ENCODE measurements around the gene DCTN3.

DCTN3 gene

DNA sequence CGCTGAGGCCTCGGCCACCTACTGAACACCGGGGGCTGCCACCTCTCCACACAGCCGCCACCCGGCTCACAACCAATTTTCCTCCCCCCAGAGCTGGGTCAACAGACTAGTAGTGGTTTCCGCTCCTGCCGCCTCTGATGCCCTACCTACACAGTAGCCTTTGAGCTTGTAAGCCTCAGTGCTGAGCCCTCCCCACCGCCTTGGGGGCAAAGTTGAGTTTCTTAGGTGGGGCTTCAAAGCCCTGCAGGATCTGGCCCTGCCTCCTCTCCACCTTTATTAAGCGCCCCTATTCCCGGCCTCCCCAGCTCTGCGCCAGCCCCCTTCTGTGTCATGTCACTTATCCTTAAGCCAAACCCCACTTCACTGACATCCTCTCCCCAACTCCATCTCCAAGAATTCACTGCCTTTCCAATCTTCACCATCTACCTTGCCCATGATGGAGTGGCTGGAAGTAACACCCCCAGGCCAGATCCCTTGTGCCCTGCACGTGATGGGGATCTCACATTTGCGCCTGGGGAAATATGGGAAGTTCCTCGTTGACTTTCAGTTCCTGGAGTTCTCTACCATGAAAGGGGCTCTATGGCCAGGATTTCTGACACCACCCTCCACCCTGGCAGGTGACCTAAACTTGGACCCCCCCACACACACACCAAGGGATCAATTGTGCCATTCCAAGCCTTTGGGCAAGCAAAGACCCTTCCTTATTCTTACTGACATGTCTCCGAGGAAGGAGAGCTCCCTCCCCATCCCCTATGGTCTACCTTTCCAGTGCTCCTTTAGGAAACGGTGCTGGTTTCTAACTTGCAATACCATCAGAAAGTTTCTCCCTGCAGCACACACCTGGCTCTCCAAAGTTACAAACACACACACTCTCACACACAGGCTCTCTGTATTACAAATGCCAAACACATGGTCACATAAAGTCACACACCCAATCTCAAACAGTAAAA is 28.1 kb downstream of the DCTN3 start:
- no peak for DNase-seq

DNA sequence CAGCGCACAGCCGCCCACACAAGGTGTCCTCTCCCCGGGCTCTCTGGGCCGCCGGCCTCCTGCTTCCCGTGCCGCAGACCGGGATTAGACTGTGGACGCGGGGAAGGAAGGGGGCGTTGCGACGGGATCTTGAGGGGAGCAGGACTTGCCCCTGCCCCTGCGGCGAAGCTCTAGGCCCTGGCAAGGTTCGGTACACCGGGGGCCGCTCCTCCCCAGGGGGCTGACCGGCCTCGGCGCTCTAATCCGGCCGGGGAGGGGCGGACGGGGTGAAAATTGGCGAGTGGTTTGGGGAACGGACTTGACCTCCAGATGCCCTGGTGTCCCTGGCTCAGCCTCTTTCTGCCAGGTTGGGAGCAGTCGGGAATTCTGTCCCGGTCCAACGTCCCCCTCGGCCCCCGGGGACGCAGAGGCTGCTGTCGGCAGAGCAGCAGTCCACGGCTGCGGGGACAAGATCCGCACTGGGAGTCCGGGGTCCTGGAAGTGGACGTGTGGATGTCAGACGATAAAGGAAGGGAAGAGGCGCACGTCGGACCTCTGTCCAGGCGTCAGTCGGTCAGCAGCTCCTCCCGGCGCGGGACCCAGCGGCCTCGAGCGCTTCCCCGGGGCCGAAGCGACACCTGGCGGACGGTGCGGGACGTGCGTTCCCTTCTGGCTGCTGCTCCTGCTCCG is 28.9 kb downstream of the DCTN3 start:
- DNase-seq: peak in 53 of 56 donors; percentile 29 to 91 (median 73)

DNA sequence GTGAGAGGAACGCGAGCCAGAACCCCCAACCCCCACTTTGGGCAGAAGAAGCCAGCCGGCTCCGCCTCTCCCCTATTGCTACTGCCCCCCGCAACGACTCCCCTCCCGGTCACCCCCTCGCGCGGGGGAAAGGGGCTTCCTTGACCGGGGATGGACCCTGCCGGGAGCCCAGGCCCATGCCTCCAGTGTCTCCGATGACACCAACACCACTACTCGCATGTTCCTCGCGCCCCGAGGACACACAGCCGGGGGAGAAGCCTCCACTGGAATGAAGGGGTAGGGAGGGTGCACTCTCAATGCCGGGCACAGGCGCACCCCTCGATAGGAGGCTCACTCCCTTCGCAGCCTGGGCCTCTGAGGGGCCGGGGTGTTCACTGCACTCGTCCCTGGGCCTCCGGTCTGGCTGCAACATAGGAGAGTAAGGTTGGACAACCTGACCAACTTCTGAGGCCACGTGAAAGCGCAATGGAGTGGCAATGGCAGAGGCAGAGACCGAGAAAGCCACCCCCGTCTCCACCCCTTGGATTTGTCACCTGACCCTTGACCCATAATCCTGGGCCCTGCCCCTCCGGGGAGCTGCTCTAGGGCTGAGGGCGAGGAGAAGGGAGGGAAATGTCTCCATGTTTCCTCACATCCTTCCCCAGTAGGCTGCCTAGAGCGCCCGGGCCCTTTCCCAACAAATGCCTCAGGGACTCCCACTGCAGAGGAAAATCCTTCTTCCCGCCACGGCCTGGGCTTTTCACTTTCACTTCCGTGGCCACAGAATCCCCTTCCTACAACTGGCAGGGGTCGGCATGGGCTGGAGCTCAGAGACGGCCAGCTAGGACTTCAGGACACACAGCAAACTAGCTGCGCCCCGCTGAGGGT is 29.7 kb downstream of the DCTN3 start:
- peak in 10 of 56 donors; percentile 7 to 62 (median 50) for DNase-seq

DNA sequence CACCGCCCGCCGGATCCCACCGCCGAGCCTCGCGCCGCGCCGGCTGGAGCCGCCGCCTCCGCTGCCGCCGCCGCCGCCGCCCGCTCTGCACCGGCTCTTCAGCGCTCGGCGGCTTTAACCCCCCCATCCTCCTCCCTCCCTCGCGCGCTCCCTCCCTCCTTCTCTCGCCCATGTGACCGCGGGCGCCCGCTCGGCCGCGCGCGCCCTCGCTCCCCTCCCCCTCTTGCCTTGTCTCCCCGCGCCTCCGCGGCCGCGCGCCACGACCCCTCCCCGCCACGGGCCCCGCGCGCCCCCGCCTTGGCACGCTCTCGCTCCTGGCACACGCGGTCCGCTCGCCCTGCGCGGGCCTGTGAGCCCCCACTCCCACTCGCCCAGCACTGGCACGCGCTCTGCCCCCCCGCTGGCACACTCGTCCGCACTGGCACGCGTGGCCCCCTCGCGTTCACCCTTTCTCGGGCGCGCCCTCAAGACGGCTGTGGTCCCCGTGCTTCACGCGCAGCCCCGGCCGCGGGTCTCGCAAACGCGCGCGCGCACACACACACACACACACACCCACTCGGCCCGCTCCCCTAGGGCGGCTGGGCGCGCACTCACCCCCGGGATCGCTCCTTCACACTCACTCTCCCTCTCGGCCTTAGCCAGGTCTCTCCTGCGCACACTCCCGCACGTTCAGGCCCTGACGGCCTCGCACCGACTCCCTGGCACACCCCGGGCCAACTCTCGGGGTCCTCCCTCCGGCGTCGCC is 30.5 kb downstream of the DCTN3 start, which contains the start of gene CNTFR:
Gene CNTFR (minus strand): TSS at position 89 of the 745 bp plus-strand sequence. CDS start 20,743 bp downstream, outside the sequence.
- DNase-seq: peak in 52 of 56 donors; percentile 24 to 87 (median 66)

DNA sequence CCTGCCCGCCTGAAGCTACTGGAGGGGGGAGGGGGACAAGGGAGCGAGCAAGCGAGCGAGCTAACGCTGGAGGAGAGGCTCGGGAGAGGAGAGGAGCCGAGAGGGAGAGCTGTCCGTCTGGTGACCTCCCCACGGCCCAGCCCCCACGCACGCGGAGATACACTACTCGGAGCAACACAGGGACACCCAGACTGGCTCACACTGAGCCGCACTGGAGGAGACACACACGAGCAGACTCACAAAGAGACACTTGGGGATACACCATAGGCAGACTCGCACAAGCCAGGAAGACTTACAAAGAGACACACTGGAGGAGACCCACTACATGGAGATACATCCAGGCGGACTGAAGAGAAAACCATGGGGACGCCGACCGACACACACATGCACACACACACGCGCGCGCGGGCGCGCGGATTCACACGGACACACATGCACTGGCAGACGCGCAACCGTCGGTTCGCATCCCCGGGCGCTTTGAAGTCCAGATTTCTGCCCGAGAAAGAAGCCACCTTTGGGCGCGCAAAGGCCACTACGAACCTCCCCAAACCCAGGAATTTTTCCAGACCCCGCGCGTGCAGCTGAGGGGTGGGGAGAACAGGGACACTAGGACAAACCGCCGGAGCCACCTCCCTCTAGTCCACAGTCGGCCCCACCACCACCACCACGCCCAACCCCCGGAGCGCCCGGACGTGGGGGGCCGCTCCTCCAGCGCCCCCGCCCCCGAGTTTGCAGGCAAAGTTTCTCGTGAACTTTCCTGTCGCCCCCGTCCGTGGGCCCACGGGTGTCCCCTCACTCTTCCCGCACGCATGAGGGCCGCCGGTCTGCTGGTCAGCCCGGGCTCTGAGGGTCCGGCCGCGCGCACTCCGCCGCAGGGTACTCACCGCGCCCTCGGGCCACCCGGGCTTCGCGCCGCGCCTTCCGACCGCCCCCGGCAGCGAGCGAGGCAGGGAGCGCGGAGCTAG is 31.3 kb downstream of the DCTN3 start:
- DNase-seq: peak in 14 of 56 donors; percentile 16 to 62 (median 34)

DNA sequence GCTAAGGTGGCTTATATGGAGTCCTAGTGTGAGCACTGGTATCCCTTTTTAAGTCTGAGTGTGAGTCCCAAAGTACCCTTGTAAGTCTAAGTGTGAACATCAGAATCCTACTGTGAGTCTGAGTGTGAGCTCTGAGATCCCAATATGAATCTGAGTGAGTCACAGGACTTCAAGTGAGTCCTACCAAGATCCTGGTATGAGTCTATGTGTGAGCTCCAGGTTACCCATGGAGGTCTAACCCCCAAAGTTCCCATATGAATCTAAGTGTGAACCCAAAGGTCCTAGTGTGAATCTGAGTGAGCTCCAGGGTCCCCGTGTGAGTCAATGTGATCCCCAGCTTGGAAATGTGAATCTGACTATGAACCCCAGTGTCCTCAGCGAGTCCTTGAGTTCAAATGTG is 33.0 kb downstream of the DCTN3 start:
- DNase-seq: no peak

DNA sequence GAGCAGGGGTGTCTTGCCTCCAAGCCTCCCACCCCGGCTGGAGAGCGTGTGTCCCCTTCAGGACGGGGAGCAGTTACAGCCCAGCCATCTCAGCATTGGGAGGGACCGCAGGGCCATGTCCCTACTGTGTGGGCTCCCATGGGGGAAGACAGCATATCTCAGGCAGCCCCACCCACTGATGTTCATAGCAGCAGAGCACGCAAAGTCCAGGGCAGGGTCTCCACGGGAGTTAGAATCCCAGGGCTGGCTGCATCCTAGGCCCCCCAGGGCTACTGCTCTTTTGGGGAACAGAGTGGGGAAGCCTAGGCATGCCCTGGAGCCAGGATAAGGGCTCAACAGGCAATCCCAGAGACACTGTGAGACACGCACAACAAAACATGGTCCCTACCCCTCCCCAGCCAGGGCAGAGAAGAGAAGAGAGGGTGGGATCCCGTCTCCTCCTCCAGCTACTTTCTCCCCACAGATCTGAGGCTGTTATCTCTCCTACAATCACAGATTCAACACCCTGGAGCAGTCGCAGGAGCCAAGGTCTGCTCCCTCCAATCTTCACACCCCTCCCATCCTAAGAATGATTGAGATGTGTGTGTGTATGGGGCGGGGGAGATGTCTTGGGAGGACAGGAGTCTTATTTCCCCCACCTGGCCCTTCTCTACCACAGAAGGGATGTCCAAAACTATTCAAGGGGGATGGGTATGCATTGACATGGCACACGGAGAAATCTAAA is 34.2 kb downstream of the DCTN3 start:
- no peak for DNase-seq

DNA sequence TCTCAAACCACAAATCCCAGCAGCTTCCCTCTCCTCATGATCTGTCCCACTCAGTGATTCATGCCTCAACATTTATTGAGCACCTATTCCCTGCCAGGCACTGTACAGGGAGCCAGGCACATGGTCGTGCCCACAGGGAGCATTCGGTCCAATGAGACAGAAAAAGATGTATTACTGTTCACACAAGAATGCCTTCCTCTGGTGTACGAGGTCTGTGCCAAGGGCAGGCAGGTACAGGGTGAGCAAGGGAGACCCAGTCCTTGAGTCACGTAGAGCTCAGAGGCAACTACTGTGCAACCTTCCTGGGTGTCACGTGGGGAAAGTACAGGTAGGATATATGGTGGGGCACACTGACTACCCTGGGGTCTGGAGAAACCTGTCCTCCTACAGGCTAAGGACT is 35.3 kb downstream of the DCTN3 start:
- DNase-seq: no peak

DNA sequence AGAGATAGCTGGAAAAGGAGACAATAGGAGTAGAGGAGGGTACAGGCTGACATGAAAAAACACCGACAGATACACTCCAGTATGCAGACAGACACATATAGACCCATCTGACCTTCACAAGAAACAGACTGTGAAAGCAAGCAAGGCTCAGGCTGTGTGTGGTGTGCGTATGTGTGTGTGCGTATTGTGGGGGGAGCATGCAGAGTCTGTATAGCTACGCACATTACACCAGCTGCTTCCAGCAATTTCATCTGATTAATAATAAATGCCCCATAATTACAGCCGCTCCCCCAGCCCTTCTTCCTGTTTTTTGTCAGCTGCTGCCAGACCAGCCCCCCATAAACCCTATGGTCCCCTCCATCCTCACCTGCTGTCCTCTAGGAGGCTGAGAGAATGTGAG is 37.5 kb downstream of the DCTN3 start:
- DNase-seq: no peak

DNA sequence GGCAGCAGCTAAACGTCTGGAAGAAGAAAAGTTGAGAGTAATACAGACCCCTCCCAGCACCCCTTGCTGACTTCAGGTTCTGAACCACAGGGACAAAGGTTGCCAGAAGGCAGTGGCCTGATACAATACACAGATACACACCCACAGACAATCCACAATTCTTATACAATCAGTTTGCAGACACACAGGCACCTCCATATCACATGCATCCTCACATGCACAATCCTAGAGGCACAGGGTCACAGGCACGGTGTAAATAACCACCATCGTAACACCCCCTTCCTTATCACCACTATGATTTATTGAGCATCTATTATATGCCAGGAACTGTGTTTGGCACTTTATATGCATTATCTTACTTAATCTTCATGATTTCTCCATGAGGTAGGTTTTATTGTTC is 39.0 kb downstream of the DCTN3 start:
- no peak for DNase-seq

DNA sequence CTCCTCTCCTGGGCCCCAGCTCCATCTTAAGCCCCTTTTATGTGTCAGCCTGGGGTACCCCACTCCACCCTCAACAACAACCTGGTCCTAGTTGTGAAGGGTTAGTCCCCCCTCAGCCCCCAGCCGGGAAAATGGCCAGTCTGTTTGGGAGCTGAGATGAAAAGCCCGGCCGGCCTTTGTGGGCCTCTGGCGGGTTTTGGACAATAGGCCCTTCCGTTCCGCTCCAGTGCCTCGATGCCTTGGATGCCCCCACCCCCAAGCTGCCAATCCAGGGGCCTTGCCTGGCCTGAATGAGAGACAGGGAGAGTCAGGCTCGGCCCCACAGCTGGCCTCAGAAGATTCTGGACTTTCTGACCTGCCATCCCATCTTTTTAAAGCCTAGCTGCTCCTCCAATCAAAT is 39.9 kb downstream of the DCTN3 start:
- peak in 16 of 56 donors; percentile 12 to 52 (median 26) for DNase-seq

DNA sequence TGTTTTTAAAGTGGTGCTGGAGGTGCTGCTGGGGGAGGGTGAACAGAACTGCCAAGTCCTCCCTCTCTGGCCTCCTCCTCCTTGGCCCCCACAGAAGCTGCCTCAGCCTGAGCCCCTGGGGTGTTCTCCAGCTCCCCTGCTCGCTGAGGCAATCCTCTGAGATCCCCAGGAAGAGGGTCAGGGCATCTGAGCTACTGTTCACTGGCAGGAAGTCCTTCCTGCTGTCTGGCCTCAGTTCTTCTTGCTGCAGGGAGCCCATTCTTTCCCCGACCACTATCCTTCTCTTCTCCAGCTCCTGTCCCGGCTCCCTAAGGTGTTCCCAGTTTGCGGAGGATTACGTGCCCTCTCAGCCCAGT is 40.5 kb downstream of the DCTN3 start:
- no peak for DNase-seq

DNA sequence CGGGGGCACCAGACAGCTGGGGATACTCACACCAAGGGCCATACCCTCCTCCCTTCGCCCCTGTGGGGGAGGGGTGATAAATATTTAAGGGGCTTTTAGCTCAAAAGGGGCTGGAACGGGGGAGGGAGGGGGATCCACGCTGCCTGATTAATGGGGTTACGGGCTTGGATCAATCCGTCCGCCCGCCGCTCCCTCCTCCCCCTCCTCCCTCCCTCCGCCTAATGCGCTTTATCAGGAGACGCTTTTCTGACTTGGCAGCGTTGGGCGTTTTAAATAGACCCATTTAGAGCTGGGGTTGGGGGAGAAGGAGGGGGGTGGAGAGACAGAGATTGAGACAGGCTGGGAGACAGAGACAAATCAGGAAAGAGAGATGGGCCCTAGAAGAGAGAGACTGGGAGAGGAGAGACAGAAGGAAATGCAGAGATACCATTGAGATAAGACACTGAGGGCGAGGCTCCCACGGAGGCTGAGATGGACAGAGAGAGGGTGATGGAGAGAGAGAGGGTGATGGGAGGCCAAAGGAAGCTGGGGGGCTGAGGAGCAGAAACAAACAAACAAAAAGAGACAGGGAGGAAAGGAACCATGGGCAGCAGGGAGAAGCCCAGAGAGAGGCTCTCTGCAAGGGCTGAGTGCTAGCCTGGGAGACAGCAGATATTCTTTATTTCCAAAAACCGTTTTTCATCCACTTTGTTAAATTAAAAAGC is 41.0 kb downstream of the DCTN3 start:
- DNase-seq: peak in 6 of 56 donors; percentile 6 to 46 (median 25)

DNA sequence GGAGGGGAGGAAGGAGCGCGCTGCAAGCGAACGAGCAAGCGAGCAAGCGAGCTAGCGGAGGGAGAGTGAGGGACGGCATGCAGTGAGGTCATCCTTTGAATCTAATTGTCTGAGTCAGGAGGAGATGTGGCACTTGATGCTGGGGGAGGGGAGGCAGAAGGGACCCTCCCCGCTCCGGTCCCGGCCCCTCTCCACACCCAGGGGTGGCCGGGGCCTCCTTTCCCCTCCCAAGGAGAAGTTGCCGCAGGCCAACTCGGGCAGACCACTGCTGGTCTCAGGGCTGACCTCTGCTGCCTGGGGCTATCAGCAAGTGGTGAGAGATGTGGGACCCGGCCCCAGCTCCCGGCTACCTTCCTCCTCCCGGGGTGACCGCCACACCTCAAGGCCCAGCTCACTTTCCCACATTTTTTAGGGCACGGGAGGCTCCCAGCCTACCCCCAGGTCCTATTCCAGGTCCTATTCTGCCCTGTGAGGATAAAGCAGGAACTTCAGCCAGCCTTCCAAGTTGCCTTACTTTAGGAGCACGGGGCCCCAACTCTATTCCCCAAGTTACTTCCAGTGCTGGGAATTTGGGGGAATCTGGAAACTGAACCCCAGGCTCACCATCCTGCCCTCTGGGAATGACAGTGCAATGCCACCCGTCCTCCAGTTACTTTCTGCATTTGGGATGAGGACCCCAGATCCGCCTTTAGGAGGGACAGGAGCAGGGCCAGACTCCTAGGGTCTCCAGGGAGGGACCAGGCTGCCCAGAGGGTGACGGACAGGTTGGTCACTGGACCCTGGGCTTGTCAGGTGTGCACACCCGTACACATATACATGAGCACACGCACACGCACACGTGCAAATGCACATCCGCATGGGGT is 41.8 kb downstream of the DCTN3 start:
- DNase-seq: peak in 5 of 56 donors; percentile 11 to 30 (median 23)

DNA sequence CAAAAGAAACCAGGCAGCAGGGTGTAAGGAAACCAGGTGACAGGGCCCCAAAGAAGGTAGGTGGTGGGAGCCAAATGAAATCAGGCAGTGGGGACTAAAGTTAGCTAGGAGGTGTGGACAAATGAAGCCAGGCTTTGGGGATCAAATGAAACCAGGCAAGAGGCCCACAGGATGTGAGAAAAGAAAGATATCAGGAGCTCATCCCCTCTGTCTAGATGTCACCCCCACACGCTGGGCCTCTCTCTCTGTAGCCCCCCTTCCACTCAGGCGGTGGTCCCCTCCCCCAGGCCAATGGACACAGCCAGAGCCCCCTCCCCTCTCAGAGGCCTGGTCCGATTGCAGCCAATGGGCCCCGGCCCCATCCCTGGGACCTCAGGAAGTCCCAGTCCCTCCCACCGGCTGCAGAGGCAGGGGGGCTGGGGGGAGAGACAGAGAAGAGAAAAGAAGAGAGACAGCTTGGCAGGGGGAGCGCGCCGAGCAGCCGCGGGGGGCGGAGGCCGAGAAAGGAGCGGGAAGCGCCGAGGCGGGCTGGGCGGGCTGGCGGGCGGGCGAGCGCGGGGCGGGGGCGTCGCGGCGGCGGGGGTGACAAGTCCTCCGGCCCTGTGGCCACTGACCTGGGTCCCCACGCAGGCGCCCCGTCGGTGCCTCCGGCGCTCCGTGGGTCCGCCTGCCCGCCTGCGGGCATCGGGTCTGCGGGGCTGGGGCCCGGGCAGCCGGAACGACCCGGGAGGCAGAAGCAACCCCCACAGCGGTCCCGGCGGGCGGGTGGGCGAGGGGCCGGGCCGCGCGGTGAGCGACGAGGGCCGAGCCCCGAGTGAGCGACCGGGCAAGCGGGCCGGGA is 42.7 kb downstream of the DCTN3 start:
- DNase-seq: peak in 8 of 56 donors; percentile 3 to 62 (median 28)

All from nucleus accumbens (tissue), 56 donors.